Stimulated activated CD4-positive, alpha-beta T cell treated with anti-CD3 and anti-CD28 coated beads, Interleukin-1b, Interleukin-23, amount 100 ng/mL, for 4 hours (primary cell): ENCODE measurements around the gene KRCC1.

Source experiments
- DNase-seq, 2 donors: peaks; one replicate each; pipeline ENCODE4 v3.0.0-alpha.2; 2020; ENCODE audit warnings: low read depth in 2 of 2

The KRCC1 gene

GRCh38 chr2:88055371-88056128 lies at the start of gene KRCC1:
Gene KRCC1, minus strand, starts transcription at chr2:88055783. Its CDS starts 27,220 bp downstream, at chr2:88028563.
- DNase-seq = peak; percentile 88 to 89

- DNase-seq = no peak
Observed at GRCh38 chr2:88100489-88100858, 44.9 kb upstream of the KRCC1 start.

GRCh38 chr2:88099798-88100488 lies 44.4 kb upstream of the KRCC1 start:
- DNase-seq = no peak

- DNase-seq = no peak
Observed at GRCh38 chr2:88098558-88098900, 42.9 kb upstream of the KRCC1 start.

- DNase-seq = no peak
Observed at GRCh38 chr2:88097891-88098557, 42.4 kb upstream of the KRCC1 start.

- DNase-seq = no peak
Observed at GRCh38 chr2:88097192-88097591, 41.6 kb upstream of the KRCC1 start.

- no peak for DNase-seq
Observed at GRCh38 chr2:88096708-88097107, 41.1 kb upstream of the KRCC1 start.

- no peak for DNase-seq
Observed at GRCh38 chr2:88095022-88095421, 39.4 kb upstream of the KRCC1 start.

GRCh38 chr2:88092773-88093172 lies 37.2 kb upstream of the KRCC1 start:
- no peak for DNase-seq

GRCh38 chr2:88091943-88092342 lies 36.4 kb upstream of the KRCC1 start:
- no peak for DNase-seq

- peak; percentile 42 to 43 for DNase-seq
Observed at GRCh38 chr2:88090446-88091283, 35.1 kb upstream of the KRCC1 start.

GRCh38 chr2:88088999-88089398 lies 33.4 kb upstream of the KRCC1 start:
- DNase-seq = no peak

GRCh38 chr2:88087763-88088162 lies 32.2 kb upstream of the KRCC1 start:
- no peak for DNase-seq

GRCh38 chr2:88087073-88087472 lies 31.5 kb upstream of the KRCC1 start:
- DNase-seq = no peak

- DNase-seq = no peak
Observed at GRCh38 chr2:88086401-88086800, 30.8 kb upstream of the KRCC1 start.

- DNase-seq = no peak
Observed at GRCh38 chr2:88085602-88086001, 30.0 kb upstream of the KRCC1 start.

GRCh38 chr2:88085099-88085498 lies 29.5 kb upstream of the KRCC1 start:
- no peak for DNase-seq

- no peak for DNase-seq
Observed at GRCh38 chr2:88082781-88083180, 27.2 kb upstream of the KRCC1 start.

GRCh38 chr2:88081924-88082608 lies 26.5 kb upstream of the KRCC1 start:
- DNase-seq = no peak

GRCh38 chr2:88080545-88080944 lies 25.0 kb upstream of the KRCC1 start:
- DNase-seq = no peak

GRCh38 chr2:88078643-88079172 lies 23.1 kb upstream of the KRCC1 start:
- no peak for DNase-seq
